NCI-H526 (cell line): ENCODE data around the gene SCAPER.
"Not testable (repeated sequence)": the region's sequence is repeated elsewhere in the genome, so short reads cannot be mapped to it uniquely, and the experiment has no call there.

Experiments
- DNase-seq, 2 experiments: peaks; one replicate each; lab custom pipeline; 2025; lab: John Stamatoyannopoulos, UW

Gene SCAPER

DNA sequence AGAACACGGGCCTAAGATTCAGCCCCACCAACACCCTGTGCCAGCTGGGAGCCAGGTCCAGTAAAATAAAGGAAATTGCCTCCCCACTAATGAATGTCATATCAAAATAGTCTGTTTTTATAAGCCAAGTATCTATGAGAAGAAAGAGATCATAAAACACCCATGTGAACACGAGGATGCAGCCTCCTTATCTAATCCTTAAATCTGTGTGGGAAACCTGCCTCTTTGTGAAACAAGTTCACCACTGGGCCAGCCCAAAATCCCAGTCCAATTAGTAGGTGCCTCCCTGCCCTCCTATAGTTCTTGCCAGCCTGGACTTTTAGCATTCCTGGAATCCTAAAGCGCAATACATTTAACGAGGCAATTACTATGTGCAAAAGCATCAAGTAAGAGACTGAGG lies 42.0 kb downstream of the SCAPER start:
- DNase-seq: no peak

DNA sequence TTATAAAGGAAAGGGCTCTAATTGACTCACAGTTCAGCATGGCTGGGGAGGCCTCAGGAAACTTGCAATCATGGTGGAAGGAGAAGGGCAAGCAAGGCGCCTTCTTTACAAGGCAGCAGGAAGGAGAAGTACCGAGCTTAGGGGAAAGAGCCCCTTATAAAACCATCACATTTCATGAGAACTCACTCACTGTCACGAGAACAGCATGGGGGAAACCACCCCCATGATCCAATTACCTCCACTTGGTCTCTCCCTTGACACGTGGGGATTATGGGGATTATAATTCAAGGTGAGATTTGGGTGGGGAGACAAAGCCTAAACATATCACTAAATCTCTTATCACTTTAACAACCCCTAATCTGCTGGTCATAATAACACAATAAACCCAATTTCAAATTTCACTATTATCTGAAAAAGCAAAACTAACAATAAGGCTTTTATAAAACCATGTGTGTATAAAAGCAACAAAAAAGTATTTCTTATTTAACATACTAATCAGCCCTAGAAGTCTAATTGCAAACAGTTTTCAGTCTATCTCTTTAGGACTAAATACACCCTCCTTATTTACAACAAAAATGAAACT lies 43.2 kb downstream of the SCAPER start:
- no peak for DNase-seq

- no peak for DNase-seq
These were observed 44.9 kb downstream of the SCAPER start for GRCh38 chr15:76860201-76860600.

DNA sequence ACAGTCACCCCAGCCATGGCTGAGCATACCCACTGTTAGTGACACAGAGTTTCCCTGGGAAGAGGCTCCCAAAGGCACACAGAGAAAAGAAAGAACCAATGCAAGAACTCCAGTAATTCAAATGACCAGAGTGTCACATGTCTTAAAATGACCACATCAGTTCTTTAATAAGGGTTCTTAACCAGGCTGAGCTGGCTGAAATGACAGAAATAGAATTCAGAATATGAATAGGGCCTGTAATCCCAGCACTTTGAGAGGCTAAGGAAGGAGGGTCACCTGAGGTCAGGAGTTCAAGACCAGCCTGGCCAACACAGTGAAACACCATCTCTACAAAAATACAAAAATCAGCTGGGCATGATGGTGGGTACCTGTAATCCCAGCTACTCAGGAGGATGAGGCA lies 54.8 kb downstream of the SCAPER start:
- DNase-seq: not testable (repeated sequence)

DNA sequence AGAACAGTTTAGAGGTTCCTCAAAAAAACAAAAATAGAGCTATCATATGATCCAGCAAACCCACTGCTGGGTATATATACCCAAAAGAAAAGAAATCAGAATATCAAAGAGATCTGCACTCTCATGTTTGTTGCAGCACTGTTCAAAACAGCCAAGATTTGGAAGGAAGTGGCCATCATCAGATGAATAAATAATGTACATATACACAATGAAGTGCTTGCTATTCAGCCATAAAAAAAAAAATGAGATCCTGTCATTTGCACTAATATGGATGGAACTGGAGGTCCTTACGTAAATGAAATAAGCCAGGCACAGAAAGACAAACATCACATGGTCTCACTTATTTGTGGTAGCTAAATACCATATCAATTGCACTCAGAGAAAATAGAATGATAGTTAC lies 58.4 kb downstream of the SCAPER start:
- no peak for DNase-seq

DNA sequence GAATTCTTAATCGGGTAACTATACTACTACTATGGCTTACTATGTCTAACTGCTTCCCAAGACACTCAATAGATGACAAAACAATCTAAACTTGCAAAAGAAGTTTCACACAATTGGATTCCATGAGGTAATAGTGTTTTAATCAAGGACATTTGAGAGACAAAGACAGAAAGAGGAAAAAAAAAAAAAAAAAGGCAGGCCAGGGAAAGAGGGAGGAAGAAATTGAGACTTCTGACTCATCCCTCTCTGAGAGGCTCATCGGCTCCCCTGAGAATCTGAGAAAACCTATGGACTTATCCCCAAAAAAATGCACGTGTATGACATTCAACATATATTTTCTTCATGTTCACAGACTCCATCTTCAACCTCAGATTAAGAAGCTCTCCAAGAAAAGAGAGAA lies 61.0 kb downstream of the SCAPER start:
- no peak for DNase-seq

DNA sequence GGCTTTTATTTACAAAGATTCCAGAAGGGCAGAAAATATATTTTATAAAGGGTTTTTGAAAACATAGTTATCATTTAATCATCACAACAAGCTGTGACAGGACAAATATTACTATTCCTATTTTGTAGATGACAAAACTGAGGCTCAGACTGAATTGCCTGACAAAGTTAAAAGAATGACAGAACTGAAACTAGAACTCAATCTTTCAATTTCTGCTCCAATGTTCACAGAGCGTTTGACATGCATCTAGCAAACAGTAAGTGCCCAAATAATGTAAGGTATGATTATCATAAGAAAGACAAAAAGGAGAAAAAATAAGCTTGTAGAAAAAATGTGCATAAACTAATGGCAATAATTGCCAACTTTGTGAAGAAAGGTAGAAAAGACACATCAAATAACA lies 61.9 kb downstream of the SCAPER start:
- DNase-seq: no peak

GRCh38 chr15:76840830-76841460 lies 64.2 kb downstream of the SCAPER start:
- DNase-seq: peak; percentile 27 to 61

DNA sequence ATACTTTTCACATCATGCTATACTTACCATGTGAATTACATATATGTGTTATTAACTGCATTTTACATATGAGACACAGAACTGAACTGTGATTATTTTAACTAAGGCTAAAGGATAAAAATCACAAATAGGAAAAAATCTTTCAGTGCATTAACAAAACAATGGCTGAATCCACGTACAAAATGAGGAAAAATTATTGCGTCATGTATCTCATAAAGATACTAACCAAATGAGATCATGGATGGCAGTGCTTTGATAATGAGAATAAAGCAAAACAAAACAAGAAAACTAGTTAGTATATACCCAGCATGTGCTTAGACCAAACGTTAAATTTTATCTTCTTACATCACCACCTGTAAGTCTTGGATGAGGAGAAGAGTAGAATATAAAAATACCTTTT lies 66.0 kb downstream of the SCAPER start:
- DNase-seq: no peak

- DNase-seq: peak; percentile 89 to 95
These were observed 67.7 kb downstream of the SCAPER start for GRCh38 chr15:76837474-76837873.

DNA sequence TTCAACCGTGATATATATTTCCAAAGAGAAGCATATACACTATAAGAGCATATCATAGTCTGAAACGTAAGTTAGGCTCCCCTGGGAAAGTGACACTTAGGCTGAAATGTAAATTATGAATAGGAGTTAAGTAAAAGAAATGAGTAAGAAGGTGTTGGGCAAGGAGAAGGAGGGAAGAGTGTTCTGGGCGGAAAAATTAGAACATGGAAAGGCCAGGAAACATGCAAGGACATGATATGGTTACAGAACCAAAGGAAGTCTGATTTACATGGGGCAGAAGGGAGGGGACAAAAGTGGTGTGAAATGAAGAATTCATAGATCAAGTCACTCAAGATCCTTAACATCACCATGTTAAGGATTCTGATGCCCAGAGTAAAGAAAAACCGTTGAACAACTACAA lies 75.2 kb downstream of the SCAPER start:
- no peak for DNase-seq

DNA sequence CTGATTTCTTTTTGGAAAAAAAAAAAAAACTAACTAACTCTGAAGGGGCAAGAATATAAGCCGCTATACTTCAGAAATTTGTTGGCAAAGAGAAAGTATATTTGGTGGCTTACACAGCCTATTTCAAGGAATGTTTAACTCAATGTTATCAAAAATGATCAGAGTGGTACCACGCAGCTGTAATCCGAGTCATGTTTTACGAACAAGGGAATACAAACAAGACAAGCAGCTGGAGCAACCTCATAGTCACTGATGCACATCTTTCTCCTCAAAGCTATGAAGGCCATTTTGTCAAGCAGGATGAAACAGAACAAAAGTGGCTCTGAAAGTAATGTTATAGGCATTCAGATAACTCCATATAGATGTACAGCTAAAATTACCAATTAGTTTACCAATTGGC lies 81.2 kb downstream of the SCAPER start:
- DNase-seq: peak; percentile 31 to 43

- no peak for DNase-seq
These were observed 81.8 kb downstream of the SCAPER start for GRCh38 chr15:76823303-76823702.

DNA sequence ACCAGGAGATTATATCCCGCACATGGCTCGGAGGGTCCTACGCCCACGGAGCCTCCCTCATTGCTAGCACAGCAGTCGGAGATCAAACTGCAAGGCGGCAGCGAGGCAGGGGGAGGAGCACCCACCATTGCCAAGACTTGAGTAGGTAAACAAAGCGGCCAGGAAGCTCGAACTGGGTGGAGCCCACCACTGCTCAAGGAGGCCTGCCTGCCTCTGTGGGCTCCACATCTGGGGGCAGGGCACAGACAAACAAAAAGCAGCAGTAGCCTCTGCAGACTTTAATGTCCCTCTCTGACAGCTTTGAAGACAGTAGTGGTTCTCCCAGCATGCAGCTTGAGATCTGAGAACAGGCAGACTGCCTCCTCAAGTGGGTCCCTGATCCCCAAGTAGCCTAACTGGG lies 86.2 kb downstream of the SCAPER start:
- DNase-seq: not testable (repeated sequence)

DNA sequence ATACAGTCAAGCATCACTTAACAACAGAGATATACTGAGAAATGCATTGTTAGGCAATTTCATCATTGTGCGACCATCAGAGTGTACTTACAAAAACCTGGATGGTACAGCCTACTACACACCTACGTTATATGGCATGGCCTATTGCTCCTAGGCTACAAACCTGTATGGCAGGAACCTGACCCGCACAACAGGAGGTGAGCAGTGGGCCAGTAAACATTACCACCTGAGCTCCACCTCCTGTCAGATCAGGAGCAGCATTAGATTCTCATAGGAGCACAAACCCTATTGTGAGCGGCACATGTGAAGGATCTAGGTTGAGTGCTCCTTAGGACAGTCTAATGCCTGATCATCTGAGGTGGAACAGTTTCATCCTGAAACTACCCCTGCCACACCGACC lies 89.7 kb downstream of the SCAPER start:
- DNase-seq: no peak

- no peak for DNase-seq
These were observed 92.8 kb downstream of the SCAPER start for GRCh38 chr15:76812381-76812780.

GRCh38 chr15:76809412-76810103 lies 95.6 kb downstream of the SCAPER start:
- no peak for DNase-seq

- no peak for DNase-seq
These were observed 102.0 kb downstream of the SCAPER start for GRCh38 chr15:76803049-76803571.

DNA sequence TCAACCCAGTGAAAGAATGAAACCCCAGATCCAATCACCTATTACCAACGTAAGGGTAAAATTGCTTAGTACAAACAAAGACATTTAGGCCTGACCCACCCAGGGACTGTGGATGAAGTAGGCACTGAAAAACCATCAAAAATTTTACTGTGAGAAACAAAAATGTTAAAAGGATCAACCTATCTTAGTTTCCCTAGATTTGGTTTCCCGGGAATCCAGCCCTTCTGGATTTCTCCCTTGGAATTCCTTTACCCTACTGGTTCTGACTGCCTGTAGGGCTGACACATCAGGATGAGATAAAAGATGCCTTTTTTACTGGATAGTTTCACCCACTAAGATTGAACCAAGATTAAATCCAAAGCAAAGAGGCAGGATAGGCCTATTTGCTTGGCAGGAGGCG lies 102.7 kb downstream of the SCAPER start:
- no peak for DNase-seq

DNA sequence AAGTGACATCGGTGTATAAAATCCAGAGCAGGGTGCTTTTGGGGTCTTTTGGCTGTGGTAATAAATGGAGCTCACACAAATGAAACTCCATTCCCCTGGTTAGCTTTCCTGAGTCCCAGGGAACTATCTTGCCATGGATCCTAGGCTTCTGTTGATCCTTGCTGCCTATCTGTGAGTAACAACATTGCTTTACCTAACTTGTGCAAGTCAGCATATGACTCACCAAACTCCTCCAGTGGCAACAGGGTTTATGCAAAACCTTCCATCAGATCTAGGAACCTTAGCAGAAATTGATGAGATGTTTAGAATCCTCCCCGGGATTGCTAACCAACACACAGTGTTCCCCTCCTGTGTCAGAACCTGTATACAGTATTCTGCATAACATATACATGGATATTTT lies 105.4 kb downstream of the SCAPER start:
- DNase-seq: no peak

DNA sequence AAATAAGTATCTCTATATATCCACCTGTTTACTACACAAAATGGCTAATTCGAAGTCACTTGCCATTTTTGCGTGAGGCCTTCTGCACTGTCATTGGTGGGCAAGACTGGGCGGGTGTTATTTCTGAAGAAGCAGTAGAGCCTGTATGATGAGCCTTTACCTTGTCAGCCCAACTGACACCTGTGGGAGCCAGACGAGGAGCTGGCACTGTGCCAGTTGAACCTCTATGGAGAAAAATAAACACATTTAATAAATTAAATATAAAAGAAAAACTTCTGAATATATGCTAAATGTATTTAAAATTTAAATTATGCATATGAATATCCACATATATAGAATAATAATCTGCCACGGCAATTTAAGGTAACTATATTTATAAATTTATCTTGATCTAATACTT lies 109.9 kb downstream of the SCAPER start:
- no peak for DNase-seq

DNA sequence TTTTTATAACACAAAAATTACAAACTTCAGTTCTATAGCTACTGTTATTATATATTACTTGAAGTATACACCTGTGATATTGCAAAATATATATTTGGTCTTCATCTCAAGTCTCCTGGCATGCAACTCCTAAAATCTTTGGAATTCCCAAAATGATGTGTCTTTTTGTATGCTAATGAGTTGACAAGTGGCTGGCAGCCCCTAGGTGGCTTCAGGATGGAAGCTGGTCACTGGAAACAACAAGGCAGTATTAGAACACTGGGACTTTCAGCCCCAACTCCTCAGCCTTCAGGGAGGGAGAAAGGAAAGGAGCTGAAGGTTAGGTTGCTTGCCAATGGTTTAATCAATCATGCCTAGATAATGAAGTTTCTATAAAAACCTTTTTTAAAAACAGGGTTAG lies 112.0 kb downstream of the SCAPER start:
- no peak for DNase-seq

DNA sequence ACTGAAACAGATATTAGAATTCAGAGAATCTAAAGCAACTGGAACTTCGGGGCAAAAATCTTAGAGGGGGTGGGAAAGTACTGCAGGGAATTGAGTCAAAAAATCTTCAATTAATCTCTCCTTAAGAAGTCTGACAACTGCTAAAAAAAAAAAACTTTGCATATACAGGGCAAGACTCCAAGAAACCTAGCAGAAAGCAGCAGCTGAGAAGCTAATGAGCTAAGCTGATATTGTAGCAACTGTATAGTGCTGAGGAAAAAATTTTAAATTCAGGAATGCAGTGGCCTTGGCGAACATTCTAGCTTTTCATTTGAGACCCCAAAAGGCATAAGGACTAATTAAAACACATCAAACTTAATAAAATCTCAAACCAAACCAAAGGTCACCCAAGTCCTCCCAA lies 113.6 kb downstream of the SCAPER start:
- DNase-seq: no peak
